Stomach (tissue), 4 donors: Measurements from ENCODE around the gene SURF1.
"Not testable (repeated sequence)": the region's sequence is repeated elsewhere in the genome, so short reads cannot be mapped to it uniquely, and the experiment has no call there.

ENCODE experiments used
- POLR2A ChIP-seq, 4 donors: fragments of 450-650 bp; IDR thresholded peaks; one replicate each; pipeline ENCODE4 v1.6.1; 2016; ENCODE audit warnings: antibody characterized with exemption in 4 of 4, control low read depth in 2 of 4, mild to moderate bottlenecking in 1 of 4, moderate library complexity in 1 of 4
- POLR2AphosphoS5 ChIP-seq, 3 donors: sonication (generic); formaldehyde crosslinking; IDR thresholded peaks; one replicate each; pipeline ENCODE4 v1.6.1; 2016; ENCODE audit warnings: antibody characterized with exemption in 3 of 3

- TF ChIP-seq POLR2A (IDR thresholded peaks at IDR 0.05): not testable (repeated sequence)
- TF ChIP-seq POLR2AphosphoS5 (IDR thresholded peaks at IDR 0.05): peak in 1 of 3 donors; percentile 29
These were observed 26.8 kb downstream of the SURF1 start for GRCh38 chr9:133329306-133330156.
